Prostate gland (tissue), 2 donors: ENCODE results near the gene PP2D1. TPM values are rescaled to one million over a fixed set of nuclear protein-coding genes. Genes with fewer than 3 reads are reported as not detected.
A peak's percentile ranks its signal among the peaks of the same experiment; 100 is the strongest.

Source experiments
- DNase-seq: peaks from one replicate; pipeline ENCODE4 v3.0.0-alpha.2; 2019; ENCODE audit warnings: low spot score
- H3K27ac ChIP-seq, 2 donors: fragments of 200-600 bp; sonication (generic); 2 replicates each; pipeline ENCODE4 v1.5.1; 2017 to 2019
- H3K27me3 ChIP-seq: fragments of 200-600 bp; sonication (generic); replicated peaks from 2 replicates; pipeline ENCODE4 v1.5.1; 2019; ENCODE audit not compliant: insufficient read depth
- H3K36me3 ChIP-seq, 2 donors: fragments of 200-600 bp; sonication (generic); 1 replicate in 1 of 2; 2 replicates in 1 of 2; pipeline versions ENCODE4 v1.5.1 to v1.8.1; 2017 to 2019
- H3K4me1 ChIP-seq: fragments of 200-600 bp; sonication (generic); replicated peaks from 2 replicates; pipeline ENCODE4 v1.5.1; 2019
- H3K4me3 ChIP-seq, 2 donors: fragments of 200-600 bp; sonication (generic); 2 replicates each; pipeline ENCODE4 v1.5.1; 2017 to 2019
- H3K9me3 ChIP-seq: fragments of 200-600 bp; sonication (generic); 2 replicates; pipeline ENCODE4 v1.5.1; 2017
- CTCF ChIP-seq, 4 experiments: fragments of 200-600 bp in 2 of 4; fragments of 450-650 bp in 2 of 4; sonication (generic) in 2 of 4; IDR thresholded peaks; 1 replicate in 3 of 4; 2 replicates in 1 of 4; pipeline ENCODE4 v1.5.1; 2016 to 2019; ENCODE audit warnings: antibody characterized with exemption in 4 of 4, mild to moderate bottlenecking in 2 of 4, moderate library complexity in 2 of 4
- POLR2A ChIP-seq: fragments of 450-650 bp; IDR thresholded peaks from one replicate; pipeline ENCODE4 v1.6.1; 2016; ENCODE audit warnings: antibody characterized with exemption, mild to moderate bottlenecking
- POLR2AphosphoS5 ChIP-seq: sonication (generic); formaldehyde crosslinking; IDR thresholded peaks from one replicate; pipeline ENCODE4 v1.6.1; 2017; ENCODE audit warnings: antibody characterized with exemption
- WGBS: methylation state at CpG from one replicate; pipeline ENCODE4 v1.1.5; 2018; 5-methylcytosine and 5-hydroxymethylcytosine counted together
- intact Hi-C: fragments of 100-400 bp; cut with DNase I; formaldehyde crosslinking; loops from one replicate; pipeline ENCODE4 v1.14.2; 2022
- total RNA-seq, 2 donors: library from RNA; depleted of rRNA; stranded (reverse); fragments of >200 nt; gene quantifications; one replicate each; pipeline ENCODE4 v1.1.0, GENCODE V29; 2016

PP2D1 gene
- total RNA-seq: under 1 TPM in 1 of 2 donors, not detected in 1; 0.97 TPM

GRCh38 chr3:20012164-20012563 lies at the start of gene PP2D1:
Gene PP2D1 (minus strand): TSS chr3:20012264. CDS start chr3:20012072, 192 bp downstream.
- Histone ChIP-seq H3K27me3 (no peaks in the 10 kb centered on the region), H3K27ac (no peak within 1 kb of the TSS), H3K9me3 (no peaks in the 10 kb centered on the region), H3K4me3 (no peak within 1 kb of the TSS), H3K36me3 (no peaks in the 10 kb centered on the region), H3K4me1 (no peaks in the 10 kb centered on the region)
- no peak for TF ChIP-seq POLR2A
- TF ChIP-seq CTCF (IDR thresholded peaks at IDR 0.05): no peak
- no peak for TF ChIP-seq POLR2AphosphoS5
- WGBS: 95% methylated on average over 4 of the region's 4 CpGs
- intact Hi-C loops: no loop called here
- DNase-seq: no peak

GRCh38 chr3:20060974-20061685 lies 49.1 kb upstream of the PP2D1 start:
- no peak for TF ChIP-seq POLR2A
- peak; percentile 56 for TF ChIP-seq POLR2AphosphoS5
- Histone ChIP-seq H3K4me3 (no peak overlapping the region), H3K27ac (peak overlapping the region; percentile 24 to 29), H3K27me3 (no peaks in the 10 kb centered on the region), H3K4me1 (peaks cover 11% of the 10 kb centered on the region), H3K36me3 (no peaks in the 10 kb centered on the region), H3K9me3 (no peaks in the 10 kb centered on the region)
- no peak for DNase-seq
- intact Hi-C loops: no loop called here
- WGBS: 55% methylated on average over 4 of the region's 4 CpGs

- H3K4me3 ChIP-seq: no peak overlapping the region
- TF ChIP-seq POLR2AphosphoS5 (no peak), CTCF (IDR thresholded peaks at IDR 0.05) (no peak)
- no peak overlapping the region for H3K27ac ChIP-seq
- intact Hi-C loops: no loop called here
- H3K27me3 ChIP-seq: no peaks in the 10 kb centered on the region
- no peak for DNase-seq
- no peaks in the 10 kb centered on the region for H3K9me3 ChIP-seq
- WGBS: 98% methylated on average over 3 of the region's 3 CpGs
- H3K36me3 ChIP-seq: no peaks in the 10 kb centered on the region
- peaks cover 11% of the 10 kb centered on the region for H3K4me1 ChIP-seq
These were observed 47.9 kb upstream of the PP2D1 start for GRCh38 chr3:20059929-20060328.

- Histone ChIP-seq H3K4me1 (peaks cover 11% of the 10 kb centered on the region), H3K9me3 (no peaks in the 10 kb centered on the region), H3K27me3 (no peaks in the 10 kb centered on the region), H3K36me3 (no peaks in the 10 kb centered on the region), H3K27ac (peak overlapping the region; percentile 62 to 77), H3K4me3 (no peak overlapping the region)
- 59% methylated on average over 2 of the region's 2 CpGs for WGBS
- DNase-seq: no peak
- TF ChIP-seq POLR2A (no peak), POLR2AphosphoS5 (no peak), CTCF (IDR thresholded peaks at IDR 0.05) (no peak)
- intact Hi-C loops: no loop called here
These were observed 45.6 kb upstream of the PP2D1 start for GRCh38 chr3:20057612-20058180.

GRCh38 chr3:20056725-20057611 lies 44.9 kb upstream of the PP2D1 start:
- H3K36me3 ChIP-seq: no peaks in the 10 kb centered on the region
- peak overlapping the region; percentile 62 to 77 for H3K27ac ChIP-seq
- H3K9me3 ChIP-seq: no peaks in the 10 kb centered on the region
- WGBS: 13% methylated on average over 5 of the region's 5 CpGs
- H3K4me3 ChIP-seq: no peak overlapping the region
- no peak for TF ChIP-seq CTCF (IDR thresholded peaks at IDR 0.05)
- TF ChIP-seq POLR2AphosphoS5: peak; percentile 28
- TF ChIP-seq POLR2A: no peak
- no peaks in the 10 kb centered on the region for H3K27me3 ChIP-seq
- intact Hi-C loops: no loop called here
- DNase-seq: peak; percentile 72
- peaks cover 11% of the 10 kb centered on the region for H3K4me1 ChIP-seq
